Sigmoid colon (tissue), 3 donors: ENCODE data around the gene APOO.

Experiments used
- POLR2A ChIP-seq, 2 donors: fragments of 450-650 bp; IDR thresholded peaks; one replicate each; pipeline ENCODE4 v1.6.1; 2016; ENCODE audit warnings: antibody characterized with exemption in 2 of 2, mild to moderate bottlenecking in 2 of 2, moderate library complexity in 2 of 2
- TF ChIP-seq, protein P1 (sequence below), 4 experiments: fragments of 450-650 bp in 3 of 4; fragments of 200-600 bp in 1 of 4; IDR thresholded peaks; one replicate each; pipeline ENCODE4 v1.5.1; 2016 to 2019; ENCODE audit warnings: antibody characterized with exemption in 4 of 4, mild to moderate bottlenecking in 3 of 4, moderate library complexity in 2 of 4

DNA sequence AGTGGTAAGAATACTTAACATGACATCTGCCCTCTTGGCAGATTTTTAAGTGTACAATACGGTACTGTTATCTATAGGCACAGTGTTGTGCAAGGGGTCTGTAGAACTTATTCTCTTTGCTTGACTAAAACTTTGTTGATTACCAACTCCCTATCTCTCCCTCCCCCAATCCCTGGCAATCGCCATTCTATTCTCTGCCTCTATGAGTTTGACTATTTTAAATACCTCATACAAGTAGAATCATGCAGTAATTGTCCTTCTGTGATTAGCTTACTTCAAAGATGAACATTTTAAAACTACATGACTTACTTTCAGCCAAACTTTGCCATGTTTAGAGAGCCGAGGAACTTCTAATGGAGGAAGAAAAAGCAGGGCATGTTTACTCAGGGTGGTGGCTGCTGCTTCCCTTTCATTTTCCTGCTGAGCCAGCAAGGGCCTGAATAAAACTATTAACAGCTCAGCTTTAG, 62.4 kb downstream of the APOO start:
- TF ChIP-seq POLR2A (IDR thresholded peaks at IDR 0.05) = no peak
- TF ChIP-seq, protein P1, sequence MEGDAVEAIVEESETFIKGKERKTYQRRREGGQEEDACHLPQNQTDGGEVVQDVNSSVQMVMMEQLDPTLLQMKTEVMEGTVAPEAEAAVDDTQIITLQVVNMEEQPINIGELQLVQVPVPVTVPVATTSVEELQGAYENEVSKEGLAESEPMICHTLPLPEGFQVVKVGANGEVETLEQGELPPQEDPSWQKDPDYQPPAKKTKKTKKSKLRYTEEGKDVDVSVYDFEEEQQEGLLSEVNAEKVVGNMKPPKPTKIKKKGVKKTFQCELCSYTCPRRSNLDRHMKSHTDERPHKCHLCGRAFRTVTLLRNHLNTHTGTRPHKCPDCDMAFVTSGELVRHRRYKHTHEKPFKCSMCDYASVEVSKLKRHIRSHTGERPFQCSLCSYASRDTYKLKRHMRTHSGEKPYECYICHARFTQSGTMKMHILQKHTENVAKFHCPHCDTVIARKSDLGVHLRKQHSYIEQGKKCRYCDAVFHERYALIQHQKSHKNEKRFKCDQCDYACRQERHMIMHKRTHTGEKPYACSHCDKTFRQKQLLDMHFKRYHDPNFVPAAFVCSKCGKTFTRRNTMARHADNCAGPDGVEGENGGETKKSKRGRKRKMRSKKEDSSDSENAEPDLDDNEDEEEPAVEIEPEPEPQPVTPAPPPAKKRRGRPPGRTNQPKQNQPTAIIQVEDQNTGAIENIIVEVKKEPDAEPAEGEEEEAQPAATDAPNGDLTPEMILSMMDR (IDR thresholded peaks at IDR 0.05) = no peak
